GM18909 (cell line): ENCODE data around the gene ZBTB22.
"Not testable (repeated sequence)": the region's sequence is repeated elsewhere in the genome, so short reads cannot be mapped to it uniquely, and the experiment has no call there.

Experiments
- ATAC-seq: cut with Tn5 transposase; IDR thresholded peaks from one replicate; pipeline ENCODE4 v1.9.1; 2021; ENCODE audit warnings: mild to moderate bottlenecking; ENCODE audit not compliant: unreplicated experiment, poor library complexity

The ZBTB22 gene, protein sequence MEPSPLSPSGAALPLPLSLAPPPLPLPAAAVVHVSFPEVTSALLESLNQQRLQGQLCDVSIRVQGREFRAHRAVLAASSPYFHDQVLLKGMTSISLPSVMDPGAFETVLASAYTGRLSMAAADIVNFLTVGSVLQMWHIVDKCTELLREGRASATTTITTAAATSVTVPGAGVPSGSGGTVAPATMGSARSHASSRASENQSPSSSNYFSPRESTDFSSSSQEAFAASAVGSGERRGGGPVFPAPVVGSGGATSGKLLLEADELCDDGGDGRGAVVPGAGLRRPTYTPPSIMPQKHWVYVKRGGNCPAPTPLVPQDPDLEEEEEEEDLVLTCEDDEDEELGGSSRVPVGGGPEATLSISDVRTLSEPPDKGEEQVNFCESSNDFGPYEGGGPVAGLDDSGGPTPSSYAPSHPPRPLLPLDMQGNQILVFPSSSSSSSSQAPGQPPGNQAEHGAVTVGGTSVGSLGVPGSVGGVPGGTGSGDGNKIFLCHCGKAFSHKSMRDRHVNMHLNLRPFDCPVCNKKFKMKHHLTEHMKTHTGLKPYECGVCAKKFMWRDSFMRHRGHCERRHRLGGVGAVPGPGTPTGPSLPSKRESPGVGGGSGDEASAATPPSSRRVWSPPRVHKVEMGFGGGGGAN

DNA sequence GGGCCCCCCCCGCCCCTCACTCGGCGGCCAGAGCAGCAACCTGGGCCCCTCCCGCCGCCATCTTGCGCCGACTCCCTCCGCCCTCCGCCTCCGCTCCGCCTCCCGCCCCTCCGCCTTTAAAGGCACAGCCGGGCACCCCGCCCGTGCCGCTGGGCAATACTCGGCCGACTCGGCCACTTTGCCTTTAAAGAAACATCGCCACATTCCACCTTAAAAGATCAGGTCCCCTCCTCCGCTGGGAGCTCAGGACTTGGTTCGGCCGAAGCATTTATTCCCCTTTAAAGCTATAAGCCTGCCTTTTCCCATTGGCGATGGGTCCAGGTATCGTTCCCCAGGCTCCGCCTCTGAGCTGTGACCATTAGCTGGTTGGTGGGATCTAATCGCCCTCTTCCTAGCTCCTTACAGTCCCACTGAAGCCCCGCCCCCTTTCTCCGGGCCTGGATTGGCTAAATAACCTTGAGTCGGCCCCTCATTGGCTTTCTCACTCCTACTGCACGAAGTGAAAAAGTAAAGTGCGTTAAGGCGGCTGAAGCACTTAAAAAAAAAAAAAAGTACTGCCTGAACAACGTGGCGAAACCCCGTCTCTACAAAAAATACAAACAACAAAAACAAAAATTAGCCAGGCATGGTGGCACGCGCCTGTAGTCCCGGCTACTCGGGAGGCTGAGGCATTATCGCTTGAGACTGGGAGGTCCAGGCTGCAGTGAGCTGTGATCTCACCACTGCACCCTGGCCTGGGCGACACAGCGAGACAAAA is at the start of gene ZBTB22:
TSS of gene ZBTB22 (minus strand) at position 76 of the 757 bp plus-strand sequence. CDS start 828 bp downstream, outside the sequence.
- ATAC-seq, result peak; percentile 55

DNA sequence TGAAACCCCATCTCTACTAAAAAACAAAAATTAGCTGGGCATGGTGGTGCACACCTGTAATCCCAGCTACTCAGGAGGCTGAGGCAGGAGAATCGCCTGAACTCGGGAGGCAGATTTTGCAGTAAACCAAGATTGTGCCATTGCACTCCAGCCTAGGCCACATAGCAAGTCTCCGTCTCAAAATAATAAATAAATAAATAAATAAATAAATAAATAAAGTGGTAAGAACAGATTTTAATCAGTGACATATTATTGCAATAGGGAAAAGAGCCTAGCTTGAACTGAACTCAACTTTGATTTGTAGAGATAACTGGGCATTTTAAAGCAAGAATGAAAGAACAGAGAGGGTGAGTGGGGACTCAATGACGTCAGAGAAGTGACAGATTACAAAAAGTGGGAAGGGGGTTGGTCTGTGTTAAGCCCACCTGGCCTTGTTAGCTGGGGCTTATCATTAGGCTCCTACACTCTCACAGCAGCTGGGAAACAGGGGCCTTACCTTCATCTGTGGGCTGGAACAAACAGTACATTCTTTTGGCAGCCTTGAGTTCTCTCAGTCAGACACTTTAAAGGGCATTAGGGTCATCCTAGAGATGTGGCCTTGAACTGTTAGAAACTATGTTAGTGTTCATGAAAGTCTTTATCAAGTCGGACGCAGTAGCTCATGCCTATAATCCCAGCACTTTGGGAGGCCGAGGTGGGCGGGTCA is 49.6 kb upstream of the ZBTB22 start:
- ATAC-seq, result no peak

DNA sequence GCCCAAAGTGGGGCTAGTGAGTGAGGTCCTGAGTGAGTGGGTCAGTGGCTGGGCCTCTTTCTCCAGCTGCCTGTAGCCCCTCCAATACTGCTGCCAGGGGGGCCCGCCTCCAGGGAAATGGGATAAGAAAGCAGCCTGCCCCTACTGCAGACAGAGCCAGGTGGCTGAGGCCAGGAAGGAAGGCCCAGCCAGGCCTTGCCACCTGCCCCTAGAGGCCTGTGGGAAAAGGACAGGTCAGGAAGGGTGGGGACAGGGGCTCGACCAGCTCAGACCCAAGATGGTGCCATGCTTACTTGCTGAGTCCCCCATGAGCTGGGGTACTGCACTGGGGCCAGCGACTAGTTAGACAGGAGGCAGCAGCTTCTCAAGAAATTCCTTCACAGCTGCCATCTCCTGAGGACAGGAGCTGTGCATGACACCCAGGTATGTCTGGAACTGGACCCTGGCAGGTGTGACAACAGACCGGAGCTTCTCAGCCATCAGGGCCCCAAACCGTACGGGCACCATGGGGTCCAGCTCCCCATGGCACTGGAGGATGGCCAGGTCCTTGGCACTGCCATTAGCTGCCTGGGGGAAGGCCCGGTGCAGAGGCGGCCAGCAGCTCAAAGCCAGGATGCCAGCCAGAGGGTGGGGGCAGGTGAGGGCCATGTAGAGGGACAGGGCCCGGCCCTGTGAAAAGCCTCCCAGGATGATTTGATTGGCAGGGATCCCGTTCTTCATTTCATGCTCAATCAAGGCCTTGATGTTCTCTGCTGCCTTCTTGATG is 47.8 kb upstream of the ZBTB22 start:
- ATAC-seq, result not testable (repeated sequence)

DNA sequence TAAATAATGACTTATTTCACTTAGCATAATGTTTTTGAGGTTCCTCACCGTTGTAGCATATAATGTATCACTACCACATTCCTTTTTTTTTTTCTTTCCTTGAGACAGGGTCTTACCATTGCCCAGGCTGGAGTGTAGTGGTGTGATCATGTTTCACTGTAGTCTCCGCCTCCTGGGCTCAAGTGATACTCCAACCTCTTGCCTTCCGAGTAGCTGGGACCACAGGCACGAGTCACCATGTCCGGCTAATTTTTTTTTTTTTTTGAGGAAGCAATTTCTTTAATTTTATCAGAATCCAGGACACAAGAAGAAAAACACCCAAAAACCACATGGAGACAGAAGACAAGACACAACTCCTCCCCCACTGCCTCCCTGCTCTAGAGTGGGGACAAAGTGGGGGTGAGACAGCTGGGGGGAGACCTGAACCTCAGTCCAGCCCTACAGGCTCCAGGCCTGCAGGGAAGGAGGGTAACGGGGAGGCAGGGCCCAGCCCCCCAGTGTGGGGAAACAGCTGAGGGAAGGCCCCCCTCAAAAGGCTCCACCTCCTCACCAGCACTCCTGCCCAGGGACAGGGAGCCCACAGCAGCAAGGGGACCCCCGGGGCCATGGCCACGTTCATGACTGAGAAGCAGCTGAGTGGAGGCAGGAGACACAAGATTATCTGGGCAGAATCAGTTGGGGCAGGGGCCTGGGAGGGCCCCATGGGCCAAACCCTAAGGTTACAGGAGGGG is 47.1 kb upstream of the ZBTB22 start:
- not testable (repeated sequence) for ATAC-seq

DNA sequence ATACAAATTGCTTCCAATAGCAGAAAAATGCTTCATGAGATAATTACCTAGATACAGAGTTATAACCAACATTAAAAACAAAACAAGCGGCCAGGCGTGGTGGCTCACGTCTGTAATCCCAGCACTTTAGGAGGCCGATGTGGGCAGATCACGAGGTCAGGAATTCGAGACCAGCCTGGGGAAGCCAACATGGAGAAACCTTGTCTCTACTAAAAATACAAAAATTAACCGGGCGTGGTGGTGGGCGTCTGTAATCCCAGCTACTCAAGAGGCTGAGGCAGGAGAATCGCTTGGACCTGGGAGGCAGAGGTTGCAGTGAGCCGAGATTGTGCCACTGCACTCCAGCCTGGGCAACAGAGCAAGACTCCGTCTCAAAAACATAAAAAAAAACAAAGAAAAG is 45.9 kb upstream of the ZBTB22 start:
- not testable (repeated sequence) for ATAC-seq

DNA sequence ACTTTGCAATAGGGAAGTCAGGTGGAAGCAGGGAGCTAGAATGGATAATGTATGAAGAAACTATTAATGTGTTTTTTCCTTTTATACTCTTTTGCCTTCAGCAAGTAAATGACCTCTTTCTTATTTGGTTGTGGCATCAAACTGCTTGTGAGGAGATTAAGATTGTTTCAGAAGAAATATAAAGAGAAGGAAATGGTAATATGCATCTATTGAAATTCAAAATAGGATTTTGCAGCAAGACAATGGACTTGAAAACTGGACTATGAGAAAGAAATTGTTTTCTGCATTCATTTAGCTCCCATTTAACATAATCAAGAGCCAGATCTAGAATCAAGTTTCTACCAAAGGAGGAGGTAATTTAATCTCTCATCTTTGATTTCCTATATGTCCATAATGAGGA is 41.8 kb upstream of the ZBTB22 start:
- ATAC-seq, result no peak

DNA sequence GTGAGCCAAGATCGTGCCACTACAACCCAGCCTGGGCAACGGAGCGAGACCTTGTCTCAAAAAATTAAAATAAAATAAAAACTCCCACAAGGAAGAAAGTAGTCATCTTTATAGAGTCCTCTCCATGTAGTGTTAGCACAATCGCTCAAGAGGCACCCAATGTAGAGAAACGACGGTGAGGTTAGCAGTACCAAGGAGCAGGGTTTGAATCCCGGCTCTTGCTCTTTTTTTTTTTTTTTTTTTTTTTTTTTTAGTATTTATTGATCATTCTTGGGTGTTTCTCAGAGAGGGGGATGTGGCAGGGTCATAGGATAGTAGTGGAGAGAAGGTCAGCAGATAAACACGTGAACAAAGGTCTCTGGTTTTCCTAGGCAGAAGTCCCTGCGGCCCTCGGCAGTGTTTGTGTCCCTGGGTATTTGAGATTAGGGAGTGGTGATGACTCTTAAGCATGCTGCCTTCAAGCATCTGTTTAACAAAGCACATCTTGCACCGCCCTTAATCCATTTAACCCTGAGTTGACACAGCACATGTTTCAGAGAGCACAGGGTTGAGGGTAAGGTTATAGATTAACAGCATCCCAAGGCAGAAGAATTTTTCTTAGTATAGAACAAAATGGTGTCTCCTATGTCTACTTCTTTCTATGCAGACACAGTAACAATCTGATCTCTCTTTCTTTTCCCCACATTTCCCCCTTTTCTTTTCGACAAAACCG is 39.8 kb upstream of the ZBTB22 start:
- ATAC-seq, result not testable (repeated sequence)

DNA sequence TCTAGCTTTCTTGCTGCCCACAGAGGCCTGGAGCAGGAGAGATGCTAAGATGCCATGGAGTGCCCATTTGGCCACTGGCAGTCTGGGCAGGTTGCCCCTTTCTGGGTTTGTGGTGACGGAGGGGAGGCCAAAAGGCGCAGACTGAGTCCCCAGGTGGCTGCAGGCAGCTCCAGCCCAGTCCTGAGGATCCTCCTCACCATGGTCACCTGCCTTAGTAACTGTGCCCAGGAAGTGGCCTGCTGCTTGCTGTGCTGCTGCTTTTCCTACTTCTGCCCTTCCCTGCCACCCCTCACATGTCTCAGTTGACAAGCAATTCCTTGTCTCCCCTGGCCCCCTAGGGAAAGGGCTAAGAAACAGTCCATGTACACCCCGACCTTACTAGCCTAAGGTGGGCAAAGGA is 38.8 kb upstream of the ZBTB22 start:
- ATAC-seq, result no peak

DNA sequence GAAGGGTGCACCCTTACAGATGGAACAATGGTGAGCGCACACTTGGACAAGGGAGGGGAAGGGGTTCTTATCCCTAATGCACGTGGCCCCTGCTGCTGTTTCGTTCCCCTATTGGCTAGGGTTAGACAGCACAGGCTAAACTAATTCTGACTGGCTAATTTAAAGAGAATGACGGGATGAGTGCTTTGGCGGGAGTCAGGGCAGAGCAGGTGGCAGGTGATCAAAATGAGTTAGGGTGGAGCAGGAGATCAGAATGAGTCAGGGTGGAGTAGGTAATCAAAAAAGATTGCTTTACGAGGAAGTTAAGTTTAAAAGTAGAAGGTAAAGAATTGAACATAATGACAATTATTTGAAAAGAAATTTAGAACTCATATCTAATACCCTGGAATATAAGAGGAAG is 38.3 kb upstream of the ZBTB22 start:
- ATAC-seq, result not testable (repeated sequence)

DNA sequence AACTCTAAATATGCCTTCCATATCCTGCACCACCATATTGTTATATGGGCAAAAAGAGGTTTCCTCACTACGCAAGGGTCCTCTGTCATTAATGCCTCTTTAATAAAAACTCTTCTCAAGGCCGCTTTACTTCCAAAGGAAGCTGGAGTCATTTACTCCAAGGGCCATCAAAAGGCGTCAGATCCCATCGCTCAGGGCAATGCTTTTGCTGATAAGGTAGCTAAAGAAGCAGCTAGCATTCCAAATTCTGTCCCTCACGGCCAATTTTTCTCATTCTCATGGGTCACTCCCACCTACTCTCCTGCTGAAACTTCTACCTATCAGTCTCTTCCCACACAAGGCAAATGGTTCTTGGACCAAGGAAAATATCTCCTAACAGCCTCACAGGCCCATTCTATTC is 30.3 kb upstream of the ZBTB22 start:
- no peak for ATAC-seq

DNA sequence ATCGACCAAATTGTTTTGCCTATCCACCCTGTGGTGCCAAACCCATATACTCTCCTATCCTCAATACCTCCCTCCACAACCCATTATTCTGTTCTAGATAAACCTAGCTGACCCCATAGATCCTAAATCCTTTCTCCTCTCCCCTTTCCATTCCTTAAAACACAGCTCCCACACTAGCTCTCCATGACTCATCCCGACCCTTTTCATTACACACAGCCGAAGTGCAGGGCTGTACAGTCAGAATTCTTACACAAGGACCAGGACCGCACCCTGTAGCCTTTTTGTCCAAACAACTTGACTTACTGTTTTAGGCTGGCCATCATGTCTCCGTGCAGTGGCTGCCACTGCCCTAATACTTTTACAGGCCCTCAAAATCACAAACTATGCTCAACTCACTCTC is 29.4 kb upstream of the ZBTB22 start:
- not testable (repeated sequence) for ATAC-seq

DNA sequence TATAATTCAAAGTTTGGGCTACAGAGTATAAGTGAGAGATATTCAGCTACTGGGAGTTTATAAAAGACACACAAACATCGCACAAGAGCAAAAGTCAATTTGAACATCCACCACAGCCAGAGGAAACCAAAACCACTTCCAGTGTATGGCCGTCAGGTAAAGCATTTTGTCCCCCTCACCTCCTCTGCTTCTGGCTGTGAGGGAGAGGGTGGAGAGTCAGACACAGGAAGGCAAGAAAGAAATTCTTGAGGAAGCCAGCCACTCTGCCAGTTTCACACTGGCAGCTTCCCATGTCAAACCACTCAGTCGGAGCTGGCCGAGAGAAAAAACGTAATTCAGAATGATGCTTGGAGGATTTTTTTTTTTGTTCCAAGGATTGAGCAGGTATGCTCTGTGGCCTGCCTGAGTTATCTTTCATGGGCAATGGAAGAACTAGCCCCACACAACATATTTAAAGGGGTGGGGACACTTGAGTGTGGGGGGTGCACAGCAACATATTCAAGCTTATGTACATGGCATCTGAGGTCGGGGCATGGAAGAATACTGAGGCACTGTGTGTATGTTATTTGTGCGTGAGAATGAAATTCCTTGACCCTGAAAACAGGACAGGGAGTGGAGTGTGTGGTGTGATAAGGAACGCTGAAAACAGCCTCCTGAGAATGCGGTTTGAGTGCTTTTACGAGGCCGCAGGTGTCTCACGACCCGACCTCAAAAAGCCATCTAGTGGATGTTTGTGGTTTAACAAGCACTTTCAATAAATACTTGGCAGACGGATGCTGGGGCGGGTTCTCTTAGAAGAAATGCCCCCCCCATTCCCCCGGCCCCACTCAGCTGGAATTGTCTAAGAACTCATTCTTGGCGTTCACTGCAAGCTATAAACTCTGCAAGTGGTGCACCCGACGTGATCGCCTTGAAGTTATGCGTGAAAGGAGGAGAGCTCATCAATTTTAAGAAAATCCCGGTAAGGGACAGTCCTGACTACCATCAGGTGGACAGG is 27.5 kb upstream of the ZBTB22 start:
- no peak for ATAC-seq

DNA sequence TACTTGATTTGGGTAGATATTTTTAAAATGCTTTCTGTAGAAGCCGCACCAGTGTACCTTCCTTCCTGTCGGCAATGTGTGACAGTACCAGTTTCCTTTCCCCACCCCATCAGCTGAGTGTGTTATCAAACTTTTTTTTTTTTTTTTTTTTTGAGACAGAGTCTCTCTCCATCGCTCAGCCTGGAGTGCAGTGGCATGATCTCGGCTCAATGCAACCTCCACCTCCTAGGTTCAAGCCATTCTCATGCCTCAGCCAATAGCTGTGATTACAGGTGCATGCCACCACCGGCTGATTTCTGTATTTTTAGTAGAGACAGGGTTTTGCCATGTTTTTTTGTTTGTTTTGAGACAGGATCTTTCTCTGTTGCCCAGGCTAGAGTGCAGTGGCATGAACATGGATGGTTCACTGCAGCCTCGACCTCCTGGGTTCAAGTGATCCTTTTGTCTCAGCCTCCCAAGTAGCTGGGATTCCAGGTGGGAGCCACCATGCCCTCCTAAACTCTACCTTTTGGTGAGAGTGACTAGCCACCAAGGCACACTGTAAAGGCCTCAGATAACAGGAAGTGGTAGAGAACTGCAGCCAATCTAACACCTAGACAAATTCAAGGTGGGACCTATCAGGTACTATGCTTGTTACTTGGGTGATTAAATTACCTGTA is 26.5 kb upstream of the ZBTB22 start:
- ATAC-seq, result no peak

DNA sequence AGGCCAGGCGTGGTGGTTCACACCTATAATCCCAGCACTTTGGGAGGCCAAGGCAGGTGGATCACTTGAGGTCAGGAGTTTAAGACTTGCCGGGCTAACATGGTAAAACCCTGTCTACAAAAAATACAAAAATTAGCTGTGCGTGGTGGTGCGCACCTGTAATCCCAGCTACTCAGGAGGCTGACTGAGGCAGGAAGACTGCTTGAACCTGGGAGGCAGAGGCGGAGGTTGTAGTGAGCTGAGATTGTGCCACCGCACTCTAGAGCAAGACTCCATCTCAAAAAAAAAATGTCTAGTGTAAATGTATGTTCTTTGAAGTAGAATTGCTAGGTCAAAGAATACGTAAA is 26.0 kb upstream of the ZBTB22 start:
- ATAC-seq, result not testable (repeated sequence)

DNA sequence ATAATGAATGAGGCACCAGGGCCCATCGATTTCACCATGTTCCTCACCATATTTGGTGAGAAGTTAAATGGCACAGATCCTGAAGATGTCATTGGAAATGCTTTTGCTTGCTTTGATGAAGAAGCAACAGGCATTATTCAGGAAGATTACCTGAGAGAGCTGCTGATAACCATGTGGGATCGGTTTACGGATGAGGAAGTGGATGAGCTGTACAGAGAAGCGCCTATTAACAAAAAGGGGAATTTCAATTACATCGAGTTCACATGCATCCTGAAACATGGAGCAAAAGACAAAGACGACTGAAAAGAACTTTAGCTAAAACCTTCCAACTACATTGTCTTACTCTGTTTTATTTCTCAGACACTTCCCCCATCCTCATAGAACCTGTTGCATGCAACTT is 21.6 kb upstream of the ZBTB22 start:
- ATAC-seq, result no peak

DNA sequence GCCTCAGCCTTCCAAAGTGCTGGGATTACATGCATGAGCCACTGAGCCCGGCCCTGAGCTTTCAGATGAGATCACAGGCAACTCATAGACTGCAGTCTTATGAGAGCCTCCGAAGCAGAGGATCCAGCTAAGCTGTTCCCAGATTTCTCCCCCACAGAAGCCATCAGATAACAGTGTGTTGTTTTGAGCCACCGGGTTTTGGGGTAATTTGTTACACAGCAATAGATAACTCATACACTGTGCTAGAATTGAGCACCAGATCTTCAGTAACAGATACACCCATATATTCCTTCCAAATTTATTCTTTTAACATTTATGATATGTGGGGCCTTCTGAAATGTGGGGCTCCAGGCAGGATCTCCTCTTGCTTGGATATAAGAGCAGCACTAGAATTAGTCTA is 19.0 kb upstream of the ZBTB22 start:
- ATAC-seq, result no peak

DNA sequence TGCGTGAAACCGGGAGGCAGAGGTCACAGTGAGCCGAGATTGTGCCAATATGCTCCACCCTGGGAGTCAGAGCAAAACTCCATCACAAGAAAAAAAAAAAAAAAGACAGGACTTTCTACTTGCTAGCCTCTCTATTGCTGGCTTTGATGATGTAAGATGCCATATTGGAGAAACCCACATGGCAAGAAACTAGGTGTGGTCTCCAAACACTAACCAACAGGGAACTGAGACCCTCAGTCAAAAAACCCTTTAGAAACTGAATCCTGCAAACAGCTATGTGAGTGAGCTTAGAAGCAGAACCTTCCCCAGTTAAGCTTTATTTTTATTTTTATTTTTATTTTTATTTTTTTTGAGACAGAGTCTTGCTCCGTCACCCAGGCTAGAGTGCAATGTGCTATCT is 18.4 kb upstream of the ZBTB22 start:
- no peak for ATAC-seq
